ENCODE data around the gene RAB26. TPM values are rescaled to one million over a fixed set of nuclear protein-coding genes. Genes with fewer than 3 reads are reported as not detected.

The RAB26 gene
- polyA plus RNA-seq, 1 donor from 2014 or later, result 4.9 TPM

GRCh38 chr16:2166263-2167067, 18.0 kb downstream of the RAB26 start:
- Histone ChIP-seq H2AFZ (ENCODE audit: low read depth, low read length) (no peak overlapping the region), H3F3A (ENCODE audit: insufficient read depth, low read length, poor library complexity, severe bottlenecking) (no peaks in the 10 kb centered on the region), H3K9me2 (ENCODE audit: insufficient read depth, low read length) (no peaks in the 10 kb centered on the region), H3K9ac (ENCODE audit: low read length) (no peak overlapping the region), H3K9me3 (ENCODE audit: low read length) (no peaks in the 10 kb centered on the region), H3K79me2 (replicated peaks; ENCODE audit: insufficient read depth, low read length) (no peaks in the 10 kb centered on the region), H3K36me3 (ENCODE audit: insufficient read depth, low read length) (no peaks in the 10 kb centered on the region), H4K20me1 (ENCODE audit: insufficient read depth) (no peaks in the 10 kb centered on the region), H3K4me2 (ENCODE audit: low read length) (no peak overlapping the region), H3K27ac (ENCODE audit: low read length) (no peak overlapping the region), H3K4me3 (ENCODE audit: low read length) (no peak overlapping the region), H3K27me3 (ENCODE audit: insufficient read depth, low read depth, low read length) (no peaks in the 10 kb centered on the region)
- TF ChIP-seq MXI1 (conservative IDR thresholded peaks at IDR 0.05; ENCODE audit: poor library complexity, severe bottlenecking), result no peak
- TF ChIP-seq SMC3 (conservative IDR thresholded peaks at IDR 0.05; ENCODE audit: poor library complexity), result no peak
- TF ChIP-seq TAF1 (IDR thresholded peaks at IDR 0.05; ENCODE audit: low read depth), result no peak
- TF ChIP-seq REST (IDR thresholded peaks at IDR 0.05; ENCODE audit: borderline replicate concordance), result no peak
- no peak for TF ChIP-seq CTCF (IDR thresholded peaks at IDR 0.05; ENCODE audit: poor library complexity, severe bottlenecking)
- no peak for TF ChIP-seq POLR2AphosphoS5 (IDR thresholded peaks at IDR 0.05)
- TF ChIP-seq EP300 (conservative IDR thresholded peaks at IDR 0.05; ENCODE audit: poor library complexity, severe bottlenecking), result no peak
- no peak for TF ChIP-seq EZH2 (IDR thresholded peaks at IDR 0.05; ENCODE audit: borderline replicate concordance, insufficient read depth, low read length, poor library complexity, severe bottlenecking)
- TF ChIP-seq RAD21 (conservative IDR thresholded peaks at IDR 0.05), result no peak

- no peak overlapping the region for H2AFZ ChIP-seq (ENCODE audit: low read depth, low read length)
- H4K20me1 ChIP-seq (ENCODE audit: insufficient read depth), result no peaks in the 10 kb centered on the region
- no peaks in the 10 kb centered on the region for H3K36me3 ChIP-seq (ENCODE audit: insufficient read depth, low read length)
- no peak for TF ChIP-seq TAF1 (IDR thresholded peaks at IDR 0.05; ENCODE audit: low read depth)
- TF ChIP-seq EZH2 (IDR thresholded peaks at IDR 0.05; ENCODE audit: borderline replicate concordance, insufficient read depth, low read length, poor library complexity, severe bottlenecking), result no peak
- TF ChIP-seq EP300 (conservative IDR thresholded peaks at IDR 0.05; ENCODE audit: poor library complexity, severe bottlenecking), result no peak
- TF ChIP-seq REST (IDR thresholded peaks at IDR 0.05; ENCODE audit: borderline replicate concordance), result no peak
- H3K4me2 ChIP-seq (ENCODE audit: low read length), result no peak overlapping the region
- no peaks in the 10 kb centered on the region for H3K9me2 ChIP-seq (ENCODE audit: insufficient read depth, low read length)
- no peaks in the 10 kb centered on the region for H3K79me2 ChIP-seq (replicated peaks; ENCODE audit: insufficient read depth, low read length)
- no peaks in the 10 kb centered on the region for H3K9me3 ChIP-seq (ENCODE audit: low read length)
- no peak overlapping the region for H3K9ac ChIP-seq (ENCODE audit: low read length)
- no peaks in the 10 kb centered on the region for H3F3A ChIP-seq (ENCODE audit: insufficient read depth, low read length, poor library complexity, severe bottlenecking)
- H3K27me3 ChIP-seq (ENCODE audit: insufficient read depth, low read depth, low read length), result no peaks in the 10 kb centered on the region
- no peak overlapping the region for H3K27ac ChIP-seq (ENCODE audit: low read length)
- H3K4me3 ChIP-seq (ENCODE audit: low read length), result no peak overlapping the region
Observed at GRCh38 chr16:2167068-2167638, 18.7 kb downstream of the RAB26 start.
